ENCODE results near the gene IL1RAP. TPM values are rescaled to one million over a fixed set of nuclear protein-coding genes. Genes with fewer than 3 reads are reported as not detected.

The IL1RAP gene
- total and polyA plus RNA-seq, 2 experiments from 2014 or later = 3.6 to 5.0 TPM

DNA sequence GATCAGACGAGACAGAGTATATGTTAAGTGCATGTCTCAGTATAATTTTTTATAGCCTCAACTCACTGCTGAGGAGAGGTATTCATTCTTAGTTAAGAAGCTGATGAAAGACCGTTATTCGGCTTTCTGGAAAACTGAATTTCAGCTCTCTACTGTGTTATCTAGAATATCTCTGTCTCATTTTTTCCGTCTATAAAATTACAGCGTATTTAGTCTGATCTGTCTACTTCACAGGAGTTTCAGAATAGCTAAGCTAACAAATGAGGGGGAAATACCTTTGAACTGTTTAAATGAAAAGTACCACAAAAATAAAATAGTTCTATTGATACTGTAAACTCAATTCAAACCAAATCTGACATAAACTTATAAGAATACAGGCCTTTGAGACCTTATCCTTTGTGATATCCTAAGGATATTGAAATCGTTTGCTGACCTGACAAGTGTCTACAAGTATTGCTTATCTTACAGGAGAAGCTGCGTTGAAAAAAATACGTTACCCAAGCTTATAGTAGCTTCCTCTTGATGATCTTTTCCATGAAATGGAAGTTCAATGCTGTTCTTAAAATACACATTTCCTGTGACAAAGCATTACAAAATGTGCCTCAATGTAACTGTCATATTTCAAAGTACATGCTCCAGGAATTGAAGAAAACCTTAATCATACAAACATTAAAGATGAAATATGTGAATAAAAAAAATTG lies 104.6 kb downstream of the IL1RAP start:
- no peak for ATAC-seq
- Histone ChIP-seq H3K4me2 (no peak overlapping the region), H3K27me3 (ENCODE audit: insufficient read depth) (no peaks in the 10 kb centered on the region), H3K9me2 (ENCODE audit: insufficient read depth) (0 out of 2 replicates have a peak, but pooled peaks cover 2% of the 10 kb centered on the region), H3K36me3 (ENCODE audit: insufficient read depth) (no peaks in the 10 kb centered on the region), H4K20me1 (replicated peaks; ENCODE audit: insufficient read depth) (no peaks in the 10 kb centered on the region), H3F3A (replicated peaks; ENCODE audit: low read depth) (no peaks in the 10 kb centered on the region), H3K79me2 (replicated peaks; ENCODE audit: insufficient read depth) (no peaks in the 10 kb centered on the region), H3K4me3 (no peak overlapping the region), H2AFZ (no peak overlapping the region), H3K27ac (ENCODE audit: low read depth) (no peak overlapping the region), H3K4me1 (ENCODE audit: insufficient read depth) (no peaks in the 10 kb centered on the region)
- H3K27ac Mint-ChIP-seq = no peak overlapping the region
- H3K27me3 Mint-ChIP-seq (ENCODE audit: insufficient read depth, low read depth, poor library complexity) = no peaks in the 10 kb centered on the region
- no peak for DNase-seq (ENCODE audit: low spot score)
- H3K4me1 Mint-ChIP-seq = peaks cover 7% of the 10 kb centered on the region; the same call in 2 of the 3 replicates
- no peaks in the 10 kb centered on the region for H3K36me3 Mint-ChIP-seq (ENCODE audit: low read depth)
- no peak for TF ChIP-seq ETS1 (IDR thresholded peaks at IDR 0.05)
- TF ChIP-seq STAT1 (IDR thresholded peaks at IDR 0.05; ENCODE audit: unreplicated experiment) = no peak
- TF ChIP-seq EZH2phosphoT487 (IDR thresholded peaks at IDR 0.05; ENCODE audit: unreplicated experiment) = no peak
- no peaks in the 10 kb centered on the region for H3K9me3 Mint-ChIP-seq
- H3K4me3 Mint-ChIP-seq = no peak overlapping the region

GRCh38 chr3:190619353-190619752 lies 105.5 kb downstream of the IL1RAP start:
- no peak overlapping the region for H2AFZ ChIP-seq
- H3K4me2 ChIP-seq = no peak overlapping the region
- Mint-ChIP-seq H3K27me3 (ENCODE audit: insufficient read depth, low read depth, poor library complexity) (no peaks in the 10 kb centered on the region), H3K4me1 (peaks cover 7% of the 10 kb centered on the region; the same call in 2 of the 3 replicates), H3K27ac (no peak overlapping the region), H3K36me3 (ENCODE audit: low read depth) (no peaks in the 10 kb centered on the region), H3K4me3 (no peak overlapping the region), H3K9me3 (no peaks in the 10 kb centered on the region)
- no peaks in the 10 kb centered on the region for H3K4me1 ChIP-seq (ENCODE audit: insufficient read depth)
- DNase-seq (ENCODE audit: low spot score) (no peak), ATAC-seq (no peak)
- H3K36me3 ChIP-seq (ENCODE audit: insufficient read depth) = no peaks in the 10 kb centered on the region
- H3K4me3 ChIP-seq = no peak overlapping the region
- no peaks in the 10 kb centered on the region for H3F3A ChIP-seq (replicated peaks; ENCODE audit: low read depth)
- H3K9me2 ChIP-seq (ENCODE audit: insufficient read depth) = 0 out of 2 replicates have a peak, but pooled peaks cover 3% of the 10 kb centered on the region
- H3K79me2 ChIP-seq (replicated peaks; ENCODE audit: insufficient read depth) = no peaks in the 10 kb centered on the region
- H4K20me1 ChIP-seq (replicated peaks; ENCODE audit: insufficient read depth) = no peaks in the 10 kb centered on the region
- H3K27me3 ChIP-seq (ENCODE audit: insufficient read depth) = no peaks in the 10 kb centered on the region
- H3K27ac ChIP-seq (ENCODE audit: low read depth) = no peak overlapping the region
- no peak for TF ChIP-seq REST (IDR thresholded peaks at IDR 0.05; ENCODE audit: unreplicated experiment)
- no peak for TF ChIP-seq CREB1 (CRISPR knock-in tag; IDR thresholded peaks at IDR 0.05; ENCODE audit: low read depth)
- TF ChIP-seq ETS1 (IDR thresholded peaks at IDR 0.05) = no peak
- TF ChIP-seq ZNF114 (CRISPR knock-in tag; IDR thresholded peaks at IDR 0.05) = no peak
- no peak for TF ChIP-seq POLR2AphosphoS5 (IDR thresholded peaks at IDR 0.05; ENCODE audit: low read depth)
- TF ChIP-seq EZH2phosphoT487 (IDR thresholded peaks at IDR 0.05; ENCODE audit: unreplicated experiment) = no peak
- TF ChIP-seq ZNF331 (CRISPR knock-in tag; IDR thresholded peaks at IDR 0.05; ENCODE audit: low read depth) = no peak
- TF ChIP-seq JUNB (IDR thresholded peaks at IDR 0.05; ENCODE audit: unreplicated experiment) = no peak
- no peak for TF ChIP-seq STAT1 (IDR thresholded peaks at IDR 0.05; ENCODE audit: unreplicated experiment)
- TF ChIP-seq NANOG (IDR thresholded peaks at IDR 0.05; ENCODE audit: borderline replicate concordance) = no peak
- no peak for TF ChIP-seq EZH2 (IDR thresholded peaks at IDR 0.05; ENCODE audit: low read depth, unreplicated experiment)
- TF ChIP-seq, protein P1, sequence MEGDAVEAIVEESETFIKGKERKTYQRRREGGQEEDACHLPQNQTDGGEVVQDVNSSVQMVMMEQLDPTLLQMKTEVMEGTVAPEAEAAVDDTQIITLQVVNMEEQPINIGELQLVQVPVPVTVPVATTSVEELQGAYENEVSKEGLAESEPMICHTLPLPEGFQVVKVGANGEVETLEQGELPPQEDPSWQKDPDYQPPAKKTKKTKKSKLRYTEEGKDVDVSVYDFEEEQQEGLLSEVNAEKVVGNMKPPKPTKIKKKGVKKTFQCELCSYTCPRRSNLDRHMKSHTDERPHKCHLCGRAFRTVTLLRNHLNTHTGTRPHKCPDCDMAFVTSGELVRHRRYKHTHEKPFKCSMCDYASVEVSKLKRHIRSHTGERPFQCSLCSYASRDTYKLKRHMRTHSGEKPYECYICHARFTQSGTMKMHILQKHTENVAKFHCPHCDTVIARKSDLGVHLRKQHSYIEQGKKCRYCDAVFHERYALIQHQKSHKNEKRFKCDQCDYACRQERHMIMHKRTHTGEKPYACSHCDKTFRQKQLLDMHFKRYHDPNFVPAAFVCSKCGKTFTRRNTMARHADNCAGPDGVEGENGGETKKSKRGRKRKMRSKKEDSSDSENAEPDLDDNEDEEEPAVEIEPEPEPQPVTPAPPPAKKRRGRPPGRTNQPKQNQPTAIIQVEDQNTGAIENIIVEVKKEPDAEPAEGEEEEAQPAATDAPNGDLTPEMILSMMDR (conservative IDR thresholded peaks at IDR 0.05; ENCODE audit: low read depth in 2 of 2) = no peak
